Gastrocnemius medialis (tissue), 4 donors: ENCODE measurements around the gene DCAF5.

Experiments used
- POLR2A ChIP-seq, 2 donors: fragments of 450-650 bp; IDR thresholded peaks; one replicate each; pipeline ENCODE4 v1.6.1; 2017; ENCODE audit warnings: antibody characterized with exemption in 2 of 2, mild to moderate bottlenecking in 2 of 2, moderate library complexity in 2 of 2
- TF ChIP-seq, protein P1 (sequence below), 5 experiments: fragments of 450-650 bp in 3 of 5; fragments of 200-600 bp in 2 of 5; sonication (generic) in 2 of 5; IDR thresholded peaks in 4 of 5; conservative IDR thresholded peaks in 1 of 5; 1 replicate in 4 of 5; 2 replicates in 1 of 5; pipeline ENCODE4 v1.5.1; 2016 to 2019; ENCODE audit warnings: antibody characterized with exemption in 5 of 5, mild to moderate bottlenecking in 3 of 5, moderate library complexity in 3 of 5

DNA sequence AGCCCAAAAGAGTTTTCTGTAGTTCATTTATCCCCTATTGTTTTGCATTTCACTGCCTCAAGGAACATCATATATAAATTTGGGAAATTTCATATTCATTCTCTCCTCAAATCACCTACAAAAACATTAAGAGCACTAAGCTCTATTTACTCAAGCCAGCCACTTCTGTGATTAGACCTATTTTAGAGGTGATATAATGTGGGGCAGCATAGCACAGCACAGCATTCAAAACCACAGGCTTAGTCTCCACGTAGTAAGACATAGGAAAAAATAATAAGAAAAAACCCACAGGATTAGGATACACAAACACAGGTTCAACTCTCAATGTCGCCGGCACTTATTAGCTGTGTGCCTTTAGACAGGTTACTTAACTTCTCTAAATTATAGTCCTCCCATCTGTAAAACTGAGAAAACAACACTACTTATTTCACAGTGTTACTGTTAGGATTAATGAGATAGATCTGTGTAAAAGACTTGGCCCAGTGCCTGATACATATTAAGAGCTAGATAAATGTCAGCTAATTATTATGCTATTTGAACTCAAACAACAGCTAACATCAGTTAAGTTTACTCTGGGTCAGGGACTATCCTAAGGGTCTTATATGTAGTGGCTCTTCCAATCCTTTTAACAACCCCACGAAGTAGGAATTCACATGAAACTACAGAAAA, 20.3 kb downstream of the DCAF5 start:
- no peak for TF ChIP-seq POLR2A (IDR thresholded peaks at IDR 0.05)
- TF ChIP-seq, protein P1, sequence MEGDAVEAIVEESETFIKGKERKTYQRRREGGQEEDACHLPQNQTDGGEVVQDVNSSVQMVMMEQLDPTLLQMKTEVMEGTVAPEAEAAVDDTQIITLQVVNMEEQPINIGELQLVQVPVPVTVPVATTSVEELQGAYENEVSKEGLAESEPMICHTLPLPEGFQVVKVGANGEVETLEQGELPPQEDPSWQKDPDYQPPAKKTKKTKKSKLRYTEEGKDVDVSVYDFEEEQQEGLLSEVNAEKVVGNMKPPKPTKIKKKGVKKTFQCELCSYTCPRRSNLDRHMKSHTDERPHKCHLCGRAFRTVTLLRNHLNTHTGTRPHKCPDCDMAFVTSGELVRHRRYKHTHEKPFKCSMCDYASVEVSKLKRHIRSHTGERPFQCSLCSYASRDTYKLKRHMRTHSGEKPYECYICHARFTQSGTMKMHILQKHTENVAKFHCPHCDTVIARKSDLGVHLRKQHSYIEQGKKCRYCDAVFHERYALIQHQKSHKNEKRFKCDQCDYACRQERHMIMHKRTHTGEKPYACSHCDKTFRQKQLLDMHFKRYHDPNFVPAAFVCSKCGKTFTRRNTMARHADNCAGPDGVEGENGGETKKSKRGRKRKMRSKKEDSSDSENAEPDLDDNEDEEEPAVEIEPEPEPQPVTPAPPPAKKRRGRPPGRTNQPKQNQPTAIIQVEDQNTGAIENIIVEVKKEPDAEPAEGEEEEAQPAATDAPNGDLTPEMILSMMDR (IDR thresholded peaks at IDR 0.05 in 4 of 5, conservative IDR thresholded peaks at IDR 0.05 in 1 of 5): no peak
